CD14-positive monocyte (primary cell): ENCODE data around the gene FNDC3A. TPM values are rescaled to one million over a fixed set of nuclear protein-coding genes. Genes with fewer than 3 reads are reported as not detected.

Experiments
- DNase-seq, 3 donors: peaks; one replicate each; pipeline ENCODE4 v3.0.0-alpha.2; 2011 to 2022
- H2AFZ ChIP-seq: 2 replicates; pipeline ENCODE4 v1.6.0; 2012; ENCODE audit warnings: mild to moderate bottlenecking, low read depth, low read length, inconsistent platforms; ENCODE audit not compliant: insufficient read depth, poor library complexity, severe bottlenecking
- H3K27ac ChIP-seq, 2 donors: 1 replicate in 1 of 2; 2 replicates in 1 of 2; pipeline ENCODE4 v1.5.1; 2012 to 2013; ENCODE audit warnings: low read length in 2 of 2, control low read depth in 1 of 2, inconsistent platforms in 1 of 2, low read depth in 1 of 2, mild to moderate bottlenecking in 1 of 2
- H3K27me3 ChIP-seq, 2 donors: one replicate each; pipeline versions ENCODE4 v1.6.0 to v1.6.1; 2011 to 2013; ENCODE audit warnings: low read length in 2 of 2; ENCODE audit not compliant: control insufficient read depth in 2 of 2, insufficient read depth in 2 of 2
- H3K36me3 ChIP-seq, 2 donors: replicated peaks in 1 of 2; 1 replicate in 1 of 2; 2 replicates in 1 of 2; pipeline versions ENCODE4 v1.5.1 to v1.6.1; 2012 to 2013; ENCODE audit warnings: low read length in 2 of 2, control low read depth in 1 of 2, inconsistent platforms in 1 of 2, mild to moderate bottlenecking in 1 of 2; ENCODE audit not compliant: insufficient read depth in 2 of 2, control insufficient read depth in 1 of 2
- H3K4me1 ChIP-seq, 2 donors: 1 replicate in 1 of 2; 2 replicates in 1 of 2; pipeline versions ENCODE4 v1.5.1 to v1.6.1; 2012 to 2013; ENCODE audit warnings: low read length in 2 of 2, control low read depth in 1 of 2, inconsistent platforms in 1 of 2, mild to moderate bottlenecking in 1 of 2, moderate library complexity in 1 of 2; ENCODE audit not compliant: insufficient read depth in 2 of 2, control insufficient read depth in 1 of 2
- H3K4me2 ChIP-seq: replicated peaks from 2 replicates; pipeline ENCODE3; 2012; ENCODE audit warnings: low read length, moderate library complexity, mild to moderate bottlenecking; ENCODE audit not compliant: poor library complexity, severe bottlenecking; ENCODE audit errors: extremely low read depth
- H3K4me3 ChIP-seq, 3 experiments: fragments of 200-600 bp in 1 of 3; sonication (generic) in 1 of 3; replicated peaks in 1 of 3; 1 replicate in 2 of 3; 2 replicates in 1 of 3; pipeline ENCODE4 v1.5.1; 2011 to 2013; ENCODE audit warnings: low read length in 3 of 3, mild to moderate bottlenecking in 3 of 3, control low read depth in 2 of 3, low read depth in 2 of 3, inconsistent platforms in 1 of 3, moderate library complexity in 1 of 3
- H3K79me2 ChIP-seq: 2 replicates; pipeline ENCODE4 v1.6.0; 2012; ENCODE audit warnings: mild to moderate bottlenecking, control low read depth, inconsistent platforms, low read length, moderate library complexity; ENCODE audit not compliant: insufficient read depth
- H3K9ac ChIP-seq: 2 replicates; pipeline ENCODE4 v1.6.0; 2017; ENCODE audit warnings: low read length, mild to moderate bottlenecking; ENCODE audit not compliant: insufficient read depth, poor library complexity, severe bottlenecking
- H3K9me3 ChIP-seq, 2 donors: replicated peaks in 1 of 2; 1 replicate in 1 of 2; 2 replicates in 1 of 2; pipeline versions ENCODE4 v1.5.1 to v1.6.1; 2012 to 2013; ENCODE audit warnings: low read length in 2 of 2, control low read depth in 1 of 2; ENCODE audit not compliant: control insufficient read depth in 1 of 2, insufficient read depth in 1 of 2
- H4K20me1 ChIP-seq: 2 replicates; pipeline ENCODE4 v1.6.0; 2012; ENCODE audit warnings: mild to moderate bottlenecking, low read length, control low read depth, moderate library complexity; ENCODE audit not compliant: insufficient read depth
- H3K27ac Mint-ChIP-seq, 7 donors: one replicate each; pipeline ENCODE4 v1.8.0; 2020; ENCODE audit warnings: mild to moderate bottlenecking in 7 of 7, mixed read lengths in 7 of 7, moderate library complexity in 6 of 7, inconsistent platforms in 2 of 7
- H3K27me3 Mint-ChIP-seq, 3 donors: one replicate each; pipeline ENCODE4 v1.8.0; 2021 to 2022; ENCODE audit warnings: low read depth in 3 of 3, mild to moderate bottlenecking in 3 of 3, mixed read lengths in 3 of 3, moderate library complexity in 3 of 3, inconsistent platforms in 1 of 3
- H3K36me3 Mint-ChIP-seq, 2 donors: one replicate each; pipeline ENCODE4 v1.8.0; 2020; ENCODE audit warnings: mixed read lengths in 2 of 2, inconsistent platforms in 1 of 2, mild to moderate bottlenecking in 1 of 2
- H3K4me1 Mint-ChIP-seq: one replicate; pipeline ENCODE4 v1.8.0; 2020; ENCODE audit warnings: mild to moderate bottlenecking, mixed read lengths
- H3K4me3 Mint-ChIP-seq, 2 donors: one replicate each; pipeline ENCODE4 v1.8.0; 2020; ENCODE audit warnings: mild to moderate bottlenecking in 2 of 2, mixed read lengths in 2 of 2, moderate library complexity in 1 of 2
- H3K9me3 Mint-ChIP-seq, 7 donors: one replicate each; pipeline ENCODE4 v1.8.0; 2020 to 2022; ENCODE audit warnings: mixed read lengths in 7 of 7, mild to moderate bottlenecking in 6 of 7, moderate library complexity in 6 of 7, inconsistent platforms in 2 of 7
- WGBS: methylation state at CpG from one replicate; pipeline ENCODE4 v1.1.5; 2013; ENCODE audit warnings: missing lambda C conversion rate; ENCODE audit not compliant: insufficient coverage; 5-methylcytosine and 5-hydroxymethylcytosine counted together
- intact Hi-C, 2 donors: fragments of 100-400 bp; cut with micrococcal nuclease; formaldehyde crosslinking; loops; one replicate each; pipeline versions ENCODE4 v1.15.0 to v1.15.1; 2023
- polyA plus RNA-seq, 3 donors: library from polyadenylated mRNA; depleted of rRNA in 1 of 3; unstranded in 2 of 3; stranded (reverse) in 1 of 3; fragments of 300-500 nt in 2 of 3; fragments of >200 nt in 1 of 3; fragmentation: Illumina TruSeq in 2 of 3; gene quantifications; 1 replicate in 2 of 3; 2 replicates in 1 of 3; pipeline ENCODE4 v1.2.3, GENCODE V29; 2012 to 2021
- TF ChIP-seq, protein P1 (sequence below): fragments of 200-600 bp; IDR thresholded peaks from one replicate; pipeline ENCODE4 v1.8.0; 2022; ENCODE audit warnings: antibody characterized with exemption, mild to moderate bottlenecking

The FNDC3A gene
- polyA plus RNA-seq, 3 donors: 8.3 to 27.0 (median 12.0) TPM

DNA sequence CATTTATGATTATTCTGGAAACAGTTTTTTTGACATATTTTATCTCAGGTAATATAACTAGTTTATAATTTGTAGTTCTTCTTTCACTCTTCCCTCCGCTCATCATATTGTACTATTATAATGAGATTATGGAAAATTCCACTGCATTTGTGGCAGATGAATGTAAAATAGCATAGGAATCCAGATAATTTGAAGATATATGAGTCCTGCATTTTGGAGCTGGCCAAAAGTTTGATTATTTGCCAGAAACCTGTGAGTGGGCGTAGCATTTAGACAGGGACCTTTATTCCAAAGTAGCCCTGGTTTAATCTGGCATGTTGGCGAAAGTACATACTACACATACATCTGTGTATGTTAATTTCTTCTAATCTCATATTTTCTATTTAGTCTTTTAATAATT is 65.2 kb downstream of the FNDC3A start:
- Mint-ChIP-seq H3K4me3 (no peak overlapping the region), H3K27ac (no peak overlapping the region)

DNA sequence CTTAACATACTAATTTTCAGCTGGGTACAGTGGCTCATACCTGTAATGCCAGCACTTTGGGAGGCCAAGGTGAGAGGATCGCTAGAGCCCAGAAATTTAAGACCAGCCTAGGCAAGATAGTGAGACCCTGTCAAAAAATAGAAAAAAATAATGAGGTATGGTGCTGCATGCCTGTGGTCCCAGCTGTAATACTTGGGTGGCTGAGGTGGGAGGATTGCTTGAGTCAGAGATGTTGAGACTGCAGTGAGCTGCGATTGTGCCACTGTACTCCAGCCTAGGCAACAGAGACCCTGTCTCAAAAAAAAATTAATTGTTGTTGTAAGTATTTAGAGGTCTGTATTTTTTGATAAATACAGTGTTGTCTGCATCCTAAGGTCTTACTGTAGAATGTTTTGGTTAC is 66.8 kb downstream of the FNDC3A start:
- Mint-ChIP-seq H3K4me1 (no peaks in the 10 kb centered on the region), H3K27ac (peak overlapping the region in 1 of 7 donors; percentile 36), H3K36me3 (peaks cover 23 to 39% of the 10 kb centered on the region in 2 donors), H3K4me3 (no peak overlapping the region), H3K9me3 (peaks cover 0 to 6% (median 0%) of the 10 kb centered on the region in 7 donors), H3K27me3 (no peaks in the 10 kb centered on the region)
- TF ChIP-seq, protein P1, sequence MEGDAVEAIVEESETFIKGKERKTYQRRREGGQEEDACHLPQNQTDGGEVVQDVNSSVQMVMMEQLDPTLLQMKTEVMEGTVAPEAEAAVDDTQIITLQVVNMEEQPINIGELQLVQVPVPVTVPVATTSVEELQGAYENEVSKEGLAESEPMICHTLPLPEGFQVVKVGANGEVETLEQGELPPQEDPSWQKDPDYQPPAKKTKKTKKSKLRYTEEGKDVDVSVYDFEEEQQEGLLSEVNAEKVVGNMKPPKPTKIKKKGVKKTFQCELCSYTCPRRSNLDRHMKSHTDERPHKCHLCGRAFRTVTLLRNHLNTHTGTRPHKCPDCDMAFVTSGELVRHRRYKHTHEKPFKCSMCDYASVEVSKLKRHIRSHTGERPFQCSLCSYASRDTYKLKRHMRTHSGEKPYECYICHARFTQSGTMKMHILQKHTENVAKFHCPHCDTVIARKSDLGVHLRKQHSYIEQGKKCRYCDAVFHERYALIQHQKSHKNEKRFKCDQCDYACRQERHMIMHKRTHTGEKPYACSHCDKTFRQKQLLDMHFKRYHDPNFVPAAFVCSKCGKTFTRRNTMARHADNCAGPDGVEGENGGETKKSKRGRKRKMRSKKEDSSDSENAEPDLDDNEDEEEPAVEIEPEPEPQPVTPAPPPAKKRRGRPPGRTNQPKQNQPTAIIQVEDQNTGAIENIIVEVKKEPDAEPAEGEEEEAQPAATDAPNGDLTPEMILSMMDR: no peak
- H2AFZ ChIP-seq: no peak overlapping the region
- no peaks in the 10 kb centered on the region for H4K20me1 ChIP-seq
- intact Hi-C loops: no loop called here
- H3K4me2 ChIP-seq: no peak overlapping the region
- no peaks in the 10 kb centered on the region for H3K36me3 ChIP-seq
- DNase-seq: no peak
- H3K4me1 ChIP-seq: no peaks in the 10 kb centered on the region
- H3K27ac ChIP-seq: no peak overlapping the region
- H3K4me3 ChIP-seq: no peak overlapping the region
- no peaks in the 10 kb centered on the region for H3K79me2 ChIP-seq
- H3K27me3 ChIP-seq: no peaks in the 10 kb centered on the region
- no peaks in the 10 kb centered on the region for H3K9me3 ChIP-seq
- no peak overlapping the region for H3K9ac ChIP-seq
- WGBS: 100% methylated on average over 2 of the region's 2 CpGs

More for the DNA sequence above, 65.2 kb downstream of the FNDC3A start:
- Histone ChIP-seq H3K27me3 (no peaks in the 10 kb centered on the region), H3K36me3 (no peaks in the 10 kb centered on the region), H2AFZ (no peak overlapping the region), H3K9me3 (no peaks in the 10 kb centered on the region), H3K9ac (no peak overlapping the region), H3K27ac (no peak overlapping the region), H3K4me2 (no peak overlapping the region), H3K4me1 (no peaks in the 10 kb centered on the region), H3K4me3 (no peak overlapping the region), H4K20me1 (no peaks in the 10 kb centered on the region), H3K79me2 (no peaks in the 10 kb centered on the region)
- WGBS: no CpG with 5 or more reads among the region's 3 CpGs
- no peaks in the 10 kb centered on the region for H3K27me3 Mint-ChIP-seq
- peaks cover 25 to 40% of the 10 kb centered on the region in 2 donors for H3K36me3 Mint-ChIP-seq
- no peak for DNase-seq
- H3K4me1 Mint-ChIP-seq: no peaks in the 10 kb centered on the region
- TF ChIP-seq, protein P1: no peak
- intact Hi-C loops: no loop called here
- H3K9me3 Mint-ChIP-seq: peaks cover 0 to 6% (median 0%) of the 10 kb centered on the region in 7 donors
